Activated B cell treated with CpG ODN at 0.5 μM for 24 hours (primary cell): ENCODE data around the gene OSGEP. TPM values are rescaled to one million over a fixed set of nuclear protein-coding genes. Genes with fewer than 3 reads are reported as not detected.

ENCODE experiments used
- ATAC-seq: fragments of 200-7000 bp; cut with Tn5 transposase; one replicate; pipeline ENCODE4 v1.10.0; 2021; ENCODE audit warnings: low read depth, mild to moderate bottlenecking, moderate library complexity
- CTCF ChIA-PET: fragments of 350-600 bp; sonication (Branson Sonifier 250); formaldehyde crosslinking; loops from one replicate; lab custom pipeline; 2021; ENCODE audit warnings: antibody characterized with exemption; lab: Charles Lee
- POLR2A ChIA-PET: fragments of 350-600 bp; sonication (Branson Sonifier 250); formaldehyde crosslinking; loops from one replicate; lab custom pipeline; 2021; ENCODE audit warnings: antibody characterized with exemption; lab: Charles Lee
- DNase-seq: peaks from one replicate; pipeline ENCODE4 v3.0.0; 2022
- H3K27ac Mint-ChIP-seq: one replicate; pipeline ENCODE4 v1.8.0; 2020; ENCODE audit warnings: mixed read lengths
- H3K27me3 Mint-ChIP-seq: one replicate; pipeline ENCODE4 v1.8.0; 2021; ENCODE audit warnings: mixed read lengths
- H3K36me3 Mint-ChIP-seq: one replicate; pipeline ENCODE4 v1.8.0; 2021; ENCODE audit warnings: low read depth, mixed read lengths
- H3K4me1 Mint-ChIP-seq: one replicate; pipeline ENCODE4 v1.8.0; 2021; ENCODE audit warnings: mixed read lengths
- H3K4me3 Mint-ChIP-seq: one replicate; pipeline ENCODE4 v1.8.0; 2020; ENCODE audit warnings: mild to moderate bottlenecking, mixed read lengths
- H3K9me3 Mint-ChIP-seq: one replicate; pipeline ENCODE4 v1.8.0; 2020; ENCODE audit warnings: mixed read lengths
- intact Hi-C: fragments of 100-400 bp; cut with micrococcal nuclease; formaldehyde crosslinking; loops from one replicate; pipeline ENCODE4 v1.15.1; 2024
- total RNA-seq: library from RNA; stranded (reverse); gene quantifications from 2 replicates; pipeline ENCODE4 v1.2.3, GENCODE V29; 2022
- TF ChIP-seq, protein P1 (sequence below): fragments of 200-600 bp; IDR thresholded peaks from one replicate; pipeline ENCODE4 v1.8.0; 2022; ENCODE audit warnings: antibody characterized with exemption, mild to moderate bottlenecking

OSGEP gene
- total RNA-seq, 1 donor from 2014 or later: 112 TPM

GRCh38 chr14:20498622-20499021 lies 44.0 kb upstream of the OSGEP start:
- ChIA-PET POLR2A (interaction anchor here (0.6 to 1.6 kb wide), 2 partner anchors 9 to 29 kb away, joined by 3 to 5 read pairs; partner anchors contain the start of gene PNP), CTCF (no interaction called here)
- peaks cover 49% of the 10 kb centered on the region for H3K4me1 Mint-ChIP-seq
- DNase-seq (no peak), ATAC-seq (no peak)
- H3K9me3 Mint-ChIP-seq: no peaks in the 10 kb centered on the region
- peak overlapping the region; percentile 71 for H3K27ac Mint-ChIP-seq
- no peaks in the 10 kb centered on the region for H3K36me3 Mint-ChIP-seq
- H3K27me3 Mint-ChIP-seq: no peaks in the 10 kb centered on the region
- TF ChIP-seq, protein P1, sequence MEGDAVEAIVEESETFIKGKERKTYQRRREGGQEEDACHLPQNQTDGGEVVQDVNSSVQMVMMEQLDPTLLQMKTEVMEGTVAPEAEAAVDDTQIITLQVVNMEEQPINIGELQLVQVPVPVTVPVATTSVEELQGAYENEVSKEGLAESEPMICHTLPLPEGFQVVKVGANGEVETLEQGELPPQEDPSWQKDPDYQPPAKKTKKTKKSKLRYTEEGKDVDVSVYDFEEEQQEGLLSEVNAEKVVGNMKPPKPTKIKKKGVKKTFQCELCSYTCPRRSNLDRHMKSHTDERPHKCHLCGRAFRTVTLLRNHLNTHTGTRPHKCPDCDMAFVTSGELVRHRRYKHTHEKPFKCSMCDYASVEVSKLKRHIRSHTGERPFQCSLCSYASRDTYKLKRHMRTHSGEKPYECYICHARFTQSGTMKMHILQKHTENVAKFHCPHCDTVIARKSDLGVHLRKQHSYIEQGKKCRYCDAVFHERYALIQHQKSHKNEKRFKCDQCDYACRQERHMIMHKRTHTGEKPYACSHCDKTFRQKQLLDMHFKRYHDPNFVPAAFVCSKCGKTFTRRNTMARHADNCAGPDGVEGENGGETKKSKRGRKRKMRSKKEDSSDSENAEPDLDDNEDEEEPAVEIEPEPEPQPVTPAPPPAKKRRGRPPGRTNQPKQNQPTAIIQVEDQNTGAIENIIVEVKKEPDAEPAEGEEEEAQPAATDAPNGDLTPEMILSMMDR: no peak
- intact Hi-C loops: no loop called here
- no peak overlapping the region for H3K4me3 Mint-ChIP-seq

DNA sequence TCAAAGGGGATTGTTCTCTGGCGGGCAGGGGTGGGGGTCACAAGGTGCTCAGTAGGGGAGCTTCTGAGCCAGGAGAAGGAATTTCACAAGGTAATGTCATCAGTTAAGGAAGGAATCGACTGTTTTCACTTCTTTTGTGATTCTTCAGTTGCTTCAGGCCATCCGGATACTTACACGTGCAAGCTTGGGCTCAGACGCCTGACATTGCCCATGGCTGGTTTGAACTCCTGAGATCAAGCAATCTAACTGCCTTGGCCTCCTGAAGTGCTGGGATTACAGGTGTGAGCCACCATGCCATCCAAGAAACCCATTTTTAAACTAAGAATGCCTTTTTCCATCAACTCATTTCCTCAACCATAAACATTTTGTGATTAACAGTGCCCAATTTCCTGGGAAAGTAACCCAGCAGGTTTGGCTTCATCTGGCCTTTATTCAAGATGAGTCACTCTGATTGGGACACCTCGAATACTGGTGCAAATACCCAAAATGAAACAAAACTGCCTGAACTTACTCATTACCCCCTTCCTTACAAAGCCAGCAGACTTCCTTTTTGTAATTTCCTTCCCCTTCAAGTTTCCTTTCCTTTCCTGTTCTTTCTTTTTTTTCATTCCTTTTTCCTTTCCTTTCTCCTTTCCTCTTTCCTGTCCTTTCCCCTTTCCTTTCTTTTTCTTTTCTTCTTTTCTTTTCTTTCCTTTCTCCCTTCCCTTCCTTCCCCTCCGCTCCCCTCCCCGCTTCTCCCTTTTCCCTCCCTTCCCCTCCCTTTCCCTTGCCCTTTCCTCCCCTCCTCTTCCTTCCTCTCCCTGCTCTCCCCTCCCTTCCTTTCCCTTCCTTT lies 40.5 kb upstream of the OSGEP start:
- peaks cover 71% of the 10 kb centered on the region for H3K4me1 Mint-ChIP-seq
- ChIA-PET CTCF (no interaction called here), POLR2A (interaction anchor here (1.6 kb wide), 1 partner anchor 25 kb away, joined by 3 read pairs; no protein-coding TSS in a partner anchor)
- TF ChIP-seq, protein P1: no peak
- intact Hi-C loops: loop anchor here (5.0 kb wide), 1 partner anchor 37 kb away; no protein-coding TSS in a partner anchor
- H3K27ac Mint-ChIP-seq: peak overlapping the region; percentile 18
- no peaks in the 10 kb centered on the region for H3K9me3 Mint-ChIP-seq
- no peak for DNase-seq
- no peak overlapping the region for H3K4me3 Mint-ChIP-seq
- no peak for ATAC-seq
- no peaks in the 10 kb centered on the region for H3K36me3 Mint-ChIP-seq
- H3K27me3 Mint-ChIP-seq: no peaks in the 10 kb centered on the region

DNA sequence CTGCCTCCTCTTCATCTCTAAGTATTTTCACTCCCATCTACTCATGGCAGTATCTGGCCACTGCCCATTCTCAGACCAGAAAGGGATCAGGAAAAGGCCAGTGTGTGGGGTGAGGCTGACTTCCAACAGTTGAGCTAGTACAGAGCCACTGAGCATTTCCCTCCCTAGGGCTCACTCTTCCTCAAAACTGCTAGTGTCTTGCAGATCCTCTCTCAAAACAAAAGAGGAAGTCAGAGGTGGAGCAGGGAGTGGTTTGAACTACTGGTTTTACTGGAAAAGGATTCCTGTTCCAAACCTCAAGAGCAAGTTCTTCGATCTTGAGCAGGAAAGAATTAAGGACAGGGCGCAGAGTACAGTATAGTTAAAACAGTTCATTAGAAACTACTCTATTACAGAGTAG lies 39.0 kb upstream of the OSGEP start:
- TF ChIP-seq, protein P1: no peak
- no peak for DNase-seq
- ATAC-seq: no peak
- Mint-ChIP-seq H3K4me1 (peaks cover 73% of the 10 kb centered on the region), H3K27ac (peak overlapping the region; percentile 86), H3K36me3 (no peaks in the 10 kb centered on the region), H3K27me3 (no peaks in the 10 kb centered on the region), H3K4me3 (peak overlapping the region; percentile 42), H3K9me3 (no peaks in the 10 kb centered on the region)
- ChIA-PET POLR2A (interaction anchor here (0.9 to 1.3 kb wide), 4 partner anchors 24 to 187 kb away, joined by 3 to 7 read pairs (median 4); partner anchors contain the start of genes PARP2 and PIP4P1), CTCF (no interaction called here)
- intact Hi-C loops: loop anchor here (5.0 kb wide), 1 partner anchor 39 kb away; no protein-coding TSS in a partner anchor

- H3K4me1 Mint-ChIP-seq: peaks cover 77% of the 10 kb centered on the region
- no peak overlapping the region for H3K27ac Mint-ChIP-seq
- H3K4me3 Mint-ChIP-seq: no peak overlapping the region
- H3K36me3 Mint-ChIP-seq: no peaks in the 10 kb centered on the region
- CTCF ChIA-PET: interaction anchor here (1.7 kb wide), 1 partner anchor 15 kb away, joined by 3 read pairs; no protein-coding TSS in a partner anchor
- no peak for DNase-seq
- TF ChIP-seq, protein P1: no peak
- ATAC-seq: no peak
- intact Hi-C loops: loop anchor here (5.0 kb wide), 1 partner anchor 40 kb away; no protein-coding TSS in a partner anchor
- no peaks in the 10 kb centered on the region for H3K9me3 Mint-ChIP-seq
- H3K27me3 Mint-ChIP-seq: no peaks in the 10 kb centered on the region
- POLR2A ChIA-PET: interaction anchor here (0.8 to 1.7 kb wide), 3 partner anchors 10 to 31 kb away, joined by 3 to 6 read pairs (median 5); partner anchors contain the start of gene PIP4P1
These were observed 37.9 kb upstream of the OSGEP start for GRCh38 chr14:20492486-20492885.

- ChIA-PET POLR2A (interaction anchor here (0.6 to 3.8 kb wide), 6 partner anchors 21 to 148 kb away, joined by 3 to 39 read pairs (median 12); partner anchors contain the start of genes APEX1, OSGEP, PIP4P1 and PNP), CTCF (interaction anchor here (1.4 kb wide), 1 partner anchor 75 kb away, joined by 6 read pairs; no protein-coding TSS in a partner anchor)
- Mint-ChIP-seq H3K4me1 (peaks cover 78% of the 10 kb centered on the region), H3K27me3 (no peaks in the 10 kb centered on the region), H3K9me3 (no peaks in the 10 kb centered on the region), H3K4me3 (peak overlapping the region; percentile 81), H3K36me3 (no peaks in the 10 kb centered on the region), H3K27ac (peak overlapping the region; percentile 84)
- DNase-seq (no peak), ATAC-seq (no peak)
- TF ChIP-seq, protein P1: no peak
- intact Hi-C loops: loop anchor here (2.0 to 5.0 kb wide), 3 partner anchors 30 to 78 kb away; partner anchors contain the start of genes PIP4P1 and TEP1
These were observed 36.0 kb upstream of the OSGEP start for GRCh38 chr14:20490563-20490962.
